Mesendoderm (in vitro differentiated cells): ENCODE measurements around the gene RPL13.

Experiments
- DNase-seq: peaks from one replicate; pipeline ENCODE4 v3.0.0; 2013
- H2AK5ac ChIP-seq: 2 replicates; pipeline ENCODE4 v1.6.1; 2013; ENCODE audit warnings: low read length, inconsistent platforms
- H2BK120ac ChIP-seq: 2 replicates; pipeline ENCODE4 v1.6.1; 2013; ENCODE audit warnings: low read depth, mild to moderate bottlenecking, low read length, moderate library complexity, mixed read lengths
- H2BK15ac ChIP-seq: replicated peaks from 2 replicates; pipeline ENCODE4 v1.6.1; 2013; ENCODE audit warnings: low read depth, mild to moderate bottlenecking, moderate library complexity
- H2BK5ac ChIP-seq: 2 replicates; pipeline ENCODE4 v1.6.1; 2013; ENCODE audit warnings: low read length, inconsistent platforms
- H3K18ac ChIP-seq: 2 replicates; pipeline ENCODE4 v1.6.1; 2013; ENCODE audit warnings: mild to moderate bottlenecking, low read length, mixed read lengths
- H3K23ac ChIP-seq: one replicate; pipeline ENCODE4 v1.6.1; 2013; ENCODE audit warnings: low read length
- H3K27ac ChIP-seq: 2 replicates; pipeline ENCODE4 v1.5.1; 2013; ENCODE audit warnings: low read depth, mild to moderate bottlenecking, inconsistent platforms, low read length, moderate library complexity
- H3K27me3 ChIP-seq: 2 replicates; pipeline ENCODE4 v1.6.1; 2013; ENCODE audit warnings: low read length, control low read depth, mild to moderate bottlenecking, inconsistent platforms; ENCODE audit not compliant: insufficient read depth, poor library complexity
- H3K36me3 ChIP-seq: 2 replicates; pipeline ENCODE4 v1.6.1; 2013; ENCODE audit warnings: low read length, inconsistent platforms; ENCODE audit not compliant: control insufficient read depth, insufficient read depth
- H3K4ac ChIP-seq: one replicate; pipeline ENCODE4 v1.6.1; 2013; ENCODE audit warnings: low read depth, mild to moderate bottlenecking, low read length, moderate library complexity
- H3K4me1 ChIP-seq: 2 replicates; pipeline ENCODE4 v1.6.1; 2013; ENCODE audit warnings: low read depth, low read length, inconsistent platforms; ENCODE audit not compliant: control insufficient read depth
- H3K4me2 ChIP-seq: 2 replicates; pipeline ENCODE4 v1.6.1; 2013; ENCODE audit warnings: low read length
- H3K4me3 ChIP-seq: 2 replicates; pipeline ENCODE4 v1.5.1; 2013; ENCODE audit warnings: mild to moderate bottlenecking, low read length
- H3K56ac ChIP-seq: one replicate; pipeline ENCODE4 v1.6.1; 2013; ENCODE audit warnings: low read length
- H3K79me1 ChIP-seq: 2 replicates; pipeline ENCODE4 v1.6.1; 2013; ENCODE audit warnings: low read length, inconsistent platforms
- H3K79me2 ChIP-seq: 2 replicates; pipeline ENCODE4 v1.6.1; 2013; ENCODE audit warnings: mild to moderate bottlenecking, low read length; ENCODE audit not compliant: control insufficient read depth, insufficient read depth
- H3K9ac ChIP-seq: 2 replicates; pipeline ENCODE4 v1.6.1; 2013; ENCODE audit warnings: low read length, inconsistent platforms
- H4K5ac ChIP-seq: one replicate; pipeline ENCODE4 v1.6.1; 2013; ENCODE audit warnings: low read length
- H4K8ac ChIP-seq: one replicate; pipeline ENCODE4 v1.6.1; 2013; ENCODE audit warnings: low read depth, mild to moderate bottlenecking, control low read depth, low read length, moderate library complexity
- WGBS: extraction: QIAGEN DNeasy Blood & Tissue Kit; methylation state at CpG from one replicate; pipeline ENCODE4 v1.1.7; 2013; ENCODE audit warnings: low lambda C conversion rate, missing lambda C conversion rate; ENCODE audit not compliant: insufficient coverage; ENCODE audit errors: extremely low coverage; 5-methylcytosine and 5-hydroxymethylcytosine counted together

RPL13 gene

GRCh38 chr16:89581861-89582563, 21.5 kb downstream of the RPL13 start:
- H3K56ac ChIP-seq, result no peak overlapping the region
- H3K4me2 ChIP-seq, result no peak overlapping the region
- H2AK5ac ChIP-seq, result no peak overlapping the region
- H3K4me3 ChIP-seq, result no peak overlapping the region
- no peak overlapping the region for H4K8ac ChIP-seq
- H3K4me1 ChIP-seq, result no peaks in the 10 kb centered on the region
- no peak overlapping the region for H2BK5ac ChIP-seq
- no peak overlapping the region for H3K27ac ChIP-seq
- no peak overlapping the region for H2BK15ac ChIP-seq
- no peaks in the 10 kb centered on the region for H3K79me2 ChIP-seq
- H3K4ac ChIP-seq, result no peak overlapping the region
- H4K5ac ChIP-seq, result no peak overlapping the region
- no peaks in the 10 kb centered on the region for H3K36me3 ChIP-seq
- H3K9ac ChIP-seq, result no peak overlapping the region
- DNase-seq, result no peak
- H3K27me3 ChIP-seq, result no peaks in the 10 kb centered on the region
- H3K79me1 ChIP-seq, result no peaks in the 10 kb centered on the region
- H2BK120ac ChIP-seq, result no peak overlapping the region
- H3K23ac ChIP-seq, result no peak overlapping the region
- no CpG with 5 or more reads among the region's 15 CpGs for WGBS
- no peak overlapping the region for H3K18ac ChIP-seq

DNA sequence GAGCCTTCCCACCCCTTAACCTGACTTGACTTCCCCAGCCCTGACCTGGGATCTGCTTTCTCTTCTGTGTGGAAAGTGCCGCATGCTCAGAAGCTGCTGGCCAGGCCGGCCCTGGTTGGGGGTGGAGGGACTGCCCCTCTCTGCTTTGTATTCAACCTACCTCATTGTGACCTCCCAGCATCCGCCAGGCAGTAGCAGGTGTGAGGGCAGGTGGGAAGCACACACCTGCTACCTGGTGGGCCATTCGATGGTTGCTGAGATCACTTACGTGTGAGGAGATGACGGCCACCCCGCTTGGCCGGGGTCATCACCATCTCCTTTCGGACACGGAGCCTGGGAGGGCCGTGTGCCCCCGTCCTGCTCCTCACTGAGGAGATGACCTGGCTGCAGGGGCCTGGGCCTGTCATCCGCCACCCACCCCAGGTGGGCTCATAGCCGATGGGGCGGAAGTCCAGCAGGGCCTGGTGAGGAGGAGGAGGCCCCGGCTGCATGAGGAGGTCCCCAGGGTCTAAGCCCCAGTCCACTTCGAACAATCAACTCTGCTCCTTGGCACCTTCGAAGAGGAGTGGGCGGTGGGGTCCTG, 22.2 kb downstream of the RPL13 start:
- Histone ChIP-seq H3K23ac (no peak overlapping the region), H3K4me3 (no peak overlapping the region), H4K8ac (no peak overlapping the region), H3K79me2 (no peaks in the 10 kb centered on the region), H2BK5ac (no peak overlapping the region), H3K18ac (no peak overlapping the region), H3K56ac (no peak overlapping the region), H3K27ac (no peak overlapping the region), H2BK120ac (no peak overlapping the region), H4K5ac (no peak overlapping the region), H3K79me1 (no peaks in the 10 kb centered on the region), H3K9ac (no peak overlapping the region), H3K36me3 (no peaks in the 10 kb centered on the region), H2BK15ac (no peak overlapping the region), H3K27me3 (no peaks in the 10 kb centered on the region), H2AK5ac (no peak overlapping the region), H3K4me2 (no peak overlapping the region), H3K4me1 (no peaks in the 10 kb centered on the region), H3K4ac (no peak overlapping the region)
- no peak for DNase-seq
- no CpG with 5 or more reads among the region's 19 CpGs for WGBS

- Histone ChIP-seq H2AK5ac (no peak overlapping the region), H3K23ac (no peak overlapping the region), H4K8ac (no peak overlapping the region), H3K18ac (no peak overlapping the region), H3K79me2 (no peaks in the 10 kb centered on the region), H2BK120ac (no peak overlapping the region), H3K9ac (no peak overlapping the region), H2BK15ac (no peak overlapping the region), H3K4me1 (no peaks in the 10 kb centered on the region), H3K4ac (no peak overlapping the region), H3K56ac (no peak overlapping the region), H3K27me3 (no peaks in the 10 kb centered on the region), H3K4me2 (no peak overlapping the region), H3K79me1 (no peaks in the 10 kb centered on the region), H3K36me3 (no peaks in the 10 kb centered on the region), H4K5ac (no peak overlapping the region), H2BK5ac (no peak overlapping the region), H3K4me3 (no peak overlapping the region), H3K27ac (no peak overlapping the region)
- WGBS, result no CpG with 5 or more reads among the region's 36 CpGs
- no peak for DNase-seq
Observed at GRCh38 chr16:89583197-89583894, 22.9 kb downstream of the RPL13 start.

- WGBS, result no CpG with 5 or more reads among the region's 49 CpGs
- Histone ChIP-seq H3K9ac (no peak overlapping the region), H3K4me1 (no peaks in the 10 kb centered on the region), H3K36me3 (no peaks in the 10 kb centered on the region), H3K79me2 (no peaks in the 10 kb centered on the region), H3K4me2 (no peak overlapping the region), H3K18ac (no peak overlapping the region), H2AK5ac (no peak overlapping the region), H3K27ac (no peak overlapping the region), H3K27me3 (no peaks in the 10 kb centered on the region), H2BK120ac (no peak overlapping the region), H2BK15ac (no peak overlapping the region), H2BK5ac (no peak overlapping the region), H3K4ac (no peak overlapping the region), H4K5ac (no peak overlapping the region), H3K23ac (no peak overlapping the region), H3K56ac (no peak overlapping the region), H3K79me1 (no peaks in the 10 kb centered on the region), H4K8ac (no peak overlapping the region), H3K4me3 (no peak overlapping the region)
- DNase-seq, result no peak
Observed at GRCh38 chr16:89583895-89584644, 23.6 kb downstream of the RPL13 start.

DNA sequence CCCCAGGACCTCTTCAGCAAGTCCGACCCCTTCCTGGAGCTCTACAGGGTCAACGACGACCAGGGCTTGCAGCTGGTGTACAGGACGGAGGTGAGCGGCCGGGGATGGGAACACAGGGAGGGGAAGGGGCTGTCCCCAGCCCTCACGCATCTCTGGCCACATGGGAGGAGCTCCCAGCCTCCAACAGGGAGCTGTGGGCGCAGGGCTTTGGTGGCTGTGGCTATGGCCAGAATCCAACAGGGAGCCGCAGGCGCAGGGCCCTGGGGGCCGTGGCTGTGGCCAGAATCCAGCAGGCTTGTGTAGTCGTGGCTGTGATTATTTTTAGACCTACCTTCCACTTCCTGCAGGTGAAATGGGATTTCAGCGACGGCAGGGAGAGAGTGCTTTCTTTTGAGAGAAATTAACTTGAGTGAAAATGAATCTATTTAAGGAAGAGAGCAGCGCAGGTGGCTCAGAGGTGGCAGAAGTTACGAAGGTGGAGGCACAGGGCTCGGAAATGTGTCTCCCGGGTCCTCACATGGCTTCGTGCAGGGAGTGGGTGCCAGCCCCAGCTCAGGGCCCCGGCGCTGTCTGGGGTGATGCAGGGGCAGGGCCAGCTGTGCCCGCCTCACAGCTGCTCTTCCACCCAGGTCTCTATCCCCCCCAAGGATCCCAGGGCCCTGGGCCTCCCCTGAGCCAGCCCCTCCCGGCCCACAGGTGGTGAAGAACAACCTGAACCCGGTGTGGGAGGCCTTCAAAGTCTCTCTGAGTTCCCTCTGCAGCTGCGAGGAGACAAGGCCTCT, 24.5 kb downstream of the RPL13 start:
- DNase-seq, result no peak
- H4K8ac ChIP-seq, result no peak overlapping the region
- no peak overlapping the region for H3K18ac ChIP-seq

More for the DNA sequence above, 24.5 kb downstream of the RPL13 start:
- no CpG with 5 or more reads among the region's 25 CpGs for WGBS
- Histone ChIP-seq H3K23ac (no peak overlapping the region), H3K4me2 (no peak overlapping the region), H3K9ac (no peak overlapping the region), H3K79me2 (no peaks in the 10 kb centered on the region), H4K5ac (no peak overlapping the region), H2BK15ac (no peak overlapping the region), H3K27me3 (no peaks in the 10 kb centered on the region), H2BK120ac (no peak overlapping the region), H3K79me1 (no peaks in the 10 kb centered on the region), H3K27ac (no peak overlapping the region), H3K36me3 (no peaks in the 10 kb centered on the region), H3K4me3 (no peak overlapping the region), H2BK5ac (no peak overlapping the region), H3K4ac (no peak overlapping the region), H3K56ac (no peak overlapping the region), H2AK5ac (no peak overlapping the region), H3K4me1 (no peaks in the 10 kb centered on the region)
